GM18870 (cell line): Measurements from ENCODE around the gene SSX3.
"Not testable (repeated sequence)": the region's sequence is repeated elsewhere in the genome, so short reads cannot be mapped to it uniquely, and the experiment has no call there.

Source experiments
- ATAC-seq: cut with Tn5 transposase; IDR thresholded peaks from one replicate; pipeline ENCODE4 v1.9.1; 2021; ENCODE audit warnings: moderate library complexity; ENCODE audit not compliant: unreplicated experiment

The SSX3 gene

GRCh38 chrX:48356315-48357094, at the start of gene SSX3:
Gene SSX3 (minus strand): TSS chrX:48356703. CDS start chrX:48355249, 1,454 bp downstream.
- not testable (repeated sequence) for ATAC-seq

DNA sequence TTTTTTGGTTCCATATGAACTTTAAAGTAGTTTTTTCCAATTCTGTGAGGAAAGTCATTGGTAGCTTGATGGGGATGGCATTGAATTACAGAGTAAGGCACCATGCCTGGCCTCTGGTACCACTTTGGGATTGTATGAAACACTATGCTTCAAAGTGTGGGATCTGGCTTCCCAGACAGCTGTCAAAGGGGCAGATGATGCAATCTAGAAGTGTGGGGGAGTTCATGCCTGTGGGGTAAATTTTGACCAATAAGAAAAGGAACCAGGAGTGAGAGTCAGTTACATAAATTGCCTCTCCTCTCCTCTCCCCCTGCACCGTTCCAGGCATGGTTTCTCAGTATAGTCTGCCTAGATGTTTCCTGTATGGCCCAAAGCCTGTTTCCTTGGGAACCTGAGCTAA, 41.3 kb upstream of the SSX3 start:
- ATAC-seq: not testable (repeated sequence)

DNA sequence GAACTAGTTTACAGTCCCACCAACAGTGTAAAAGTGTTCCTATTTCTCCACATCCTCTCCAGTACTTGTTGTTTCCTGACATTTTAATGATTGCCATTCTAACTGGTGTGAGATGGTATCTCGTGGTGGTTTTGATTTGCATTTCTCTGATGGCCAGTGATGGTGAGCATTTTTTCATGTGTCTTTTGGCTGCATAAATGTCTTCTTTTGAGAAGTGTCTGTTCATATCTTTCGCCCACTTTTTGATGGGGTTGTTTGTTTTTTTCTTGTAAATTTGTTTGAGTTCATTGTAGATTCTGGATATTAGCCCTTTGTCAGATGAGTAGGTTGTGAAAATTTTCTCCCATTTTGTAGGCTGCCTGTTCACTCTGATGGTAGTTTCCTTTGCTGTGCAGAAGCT, 40.4 kb upstream of the SSX3 start:
- ATAC-seq: not testable (repeated sequence)

DNA sequence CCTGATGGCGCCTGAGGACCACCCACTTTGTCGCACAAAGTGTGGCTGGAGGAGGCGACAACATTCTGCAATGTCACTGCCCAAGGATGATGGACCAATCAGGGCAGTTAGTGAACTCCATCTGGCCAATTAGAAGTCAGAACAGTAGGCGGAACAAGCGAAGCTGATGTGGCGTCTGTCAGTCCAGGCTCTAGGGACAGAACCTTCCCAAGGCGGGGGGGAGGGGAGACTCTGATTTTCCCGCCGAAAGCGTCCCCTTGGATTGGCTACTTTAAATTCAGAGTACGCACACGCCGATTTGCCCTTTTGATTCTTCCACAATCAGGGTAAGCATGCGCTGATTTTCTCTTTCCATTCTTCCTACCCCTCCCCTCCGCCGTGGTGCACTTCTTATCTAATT, 26.7 kb upstream of the SSX3 start, which contains the start of gene SSX4:
Gene SSX4 (plus strand): TSS at position 301 of the 400 bp plus-strand sequence. CDS start 515 bp downstream, outside the sequence.
- not testable (repeated sequence) for ATAC-seq

- ATAC-seq: not testable (repeated sequence)
Measured at GRCh38 chrX:48370408-48370807, 13.9 kb upstream of the SSX3 start.

DNA sequence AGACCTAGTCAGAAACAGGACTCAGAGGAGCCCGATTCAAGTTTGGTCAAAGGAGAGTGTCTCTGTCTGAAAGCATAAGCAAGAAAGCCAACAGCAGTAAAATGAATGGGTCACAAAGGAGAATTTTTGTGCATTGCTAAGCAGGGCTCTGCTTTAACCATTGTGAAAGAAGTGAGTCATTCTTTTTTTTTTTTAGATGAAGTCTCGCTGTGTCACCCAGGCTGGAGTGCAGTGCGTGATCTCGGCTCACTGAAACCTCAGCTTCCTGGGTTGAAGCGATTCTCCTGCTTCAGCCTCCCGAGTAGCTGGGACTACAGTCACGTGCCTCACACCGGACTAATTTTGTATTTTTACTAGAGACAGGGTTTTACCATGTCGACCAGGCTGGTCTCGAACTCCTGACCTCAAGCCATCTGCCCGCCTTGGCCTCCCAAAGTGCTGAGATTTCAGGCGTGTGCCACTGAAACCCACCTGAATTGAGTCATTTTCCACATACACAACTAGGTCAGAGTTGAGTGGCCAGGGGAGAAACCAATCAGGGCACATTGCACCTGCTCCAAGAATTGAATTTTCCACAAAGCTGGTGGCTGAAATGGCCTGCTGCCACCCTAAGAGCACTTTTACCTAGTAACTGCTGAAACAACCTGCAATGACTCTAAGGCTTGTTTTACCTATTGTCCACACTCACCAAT, 11.4 kb upstream of the SSX3 start:
- not testable (repeated sequence) for ATAC-seq

- ATAC-seq: not testable (repeated sequence)
Measured at GRCh38 chrX:48359281-48359680, 2.8 kb upstream of the SSX3 start.

- ATAC-seq: no peak
Measured at GRCh38 chrX:48357681-48358080, 1.2 kb upstream of the SSX3 start.

DNA sequence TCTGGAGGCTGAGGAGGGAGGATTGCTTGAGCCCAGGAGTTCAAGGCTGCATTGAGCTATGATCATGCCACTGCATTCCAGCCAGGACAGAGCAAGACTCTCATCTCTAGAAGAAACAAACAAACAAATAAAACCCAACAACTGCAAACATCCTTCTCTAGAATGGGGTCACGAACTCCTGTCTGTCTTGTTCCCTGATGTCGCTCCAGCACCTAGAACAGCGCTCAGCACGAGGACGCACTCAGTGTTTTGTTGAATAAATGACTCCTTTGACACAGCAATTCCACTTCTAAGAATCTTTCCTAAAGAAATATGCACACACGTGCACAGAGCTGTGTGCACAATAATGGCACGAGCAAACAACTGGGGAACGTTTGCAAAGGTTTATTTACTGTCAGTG, 10.4 kb downstream of the SSX3 start:
- not testable (repeated sequence) for ATAC-seq

- not testable (repeated sequence) for ATAC-seq
Measured at GRCh38 chrX:48313996-48314395, 42.5 kb downstream of the SSX3 start.

DNA sequence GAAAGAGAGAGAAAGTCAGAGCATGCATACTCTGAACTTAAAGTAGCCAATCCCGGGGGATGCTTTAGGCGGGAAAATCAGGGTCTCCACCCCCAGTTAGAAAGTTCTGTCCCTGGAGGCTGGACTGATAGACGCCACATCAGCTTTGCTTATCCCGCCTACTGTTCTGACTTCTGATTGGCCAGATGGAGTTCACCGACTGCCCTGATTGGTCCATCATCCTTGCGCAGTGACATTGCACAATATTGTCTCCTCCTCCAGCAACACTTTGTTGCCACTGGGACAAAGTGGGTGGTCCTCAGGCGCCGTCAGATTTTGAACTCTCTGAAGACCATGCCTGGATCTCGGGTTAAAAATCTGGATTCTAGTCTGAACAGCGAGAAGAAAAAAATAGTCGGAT, 50.3 kb downstream of the SSX3 start:
- no peak for ATAC-seq
